Measurements from ENCODE around the gene IGFBPL1.
"Not testable (repeated sequence)": the region's sequence is repeated elsewhere in the genome, so short reads cannot be mapped to it uniquely, and the experiment has no call there.

Gene IGFBPL1

DNA sequence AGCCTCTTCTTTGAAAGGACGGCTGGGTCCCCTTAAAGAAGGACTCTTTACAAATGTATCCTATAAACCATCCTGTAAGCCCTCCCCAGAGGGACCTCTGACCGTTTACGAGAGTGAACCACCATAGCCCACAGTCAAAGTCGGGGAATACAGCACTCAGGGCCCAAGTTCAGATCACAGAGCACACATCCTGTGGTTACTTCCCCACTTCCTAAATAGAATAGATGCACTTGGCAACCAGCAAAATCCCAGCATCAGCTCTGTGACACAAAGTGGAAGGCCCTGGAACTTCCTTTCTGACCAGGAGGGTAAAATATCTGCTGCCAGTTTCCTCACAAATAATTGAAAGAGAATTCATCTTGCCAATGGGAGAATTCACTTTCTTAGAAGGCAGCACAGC is 6.9 kb upstream of the IGFBPL1 start:
- no peak for DNase-seq

DNA sequence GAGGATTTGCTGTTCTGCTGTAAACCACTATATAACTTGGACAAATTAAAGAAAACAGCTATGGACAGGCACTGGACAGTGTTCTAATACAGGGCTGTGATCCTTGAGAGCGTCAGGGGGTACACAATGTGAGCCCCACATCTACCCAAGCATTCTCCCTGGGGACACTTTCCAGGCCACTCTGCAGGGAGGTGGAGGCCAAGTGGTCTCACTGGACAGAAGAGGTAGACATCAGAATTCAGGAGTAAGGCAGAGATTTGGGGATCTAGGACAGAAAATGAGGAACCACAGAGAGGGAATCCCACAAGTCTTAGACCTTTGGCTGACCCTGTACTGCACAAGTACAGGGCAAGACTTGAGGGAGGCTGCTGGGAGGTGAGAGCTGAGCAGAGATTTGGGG is 3.8 kb upstream of the IGFBPL1 start:
- DNase-seq = no peak

DNA sequence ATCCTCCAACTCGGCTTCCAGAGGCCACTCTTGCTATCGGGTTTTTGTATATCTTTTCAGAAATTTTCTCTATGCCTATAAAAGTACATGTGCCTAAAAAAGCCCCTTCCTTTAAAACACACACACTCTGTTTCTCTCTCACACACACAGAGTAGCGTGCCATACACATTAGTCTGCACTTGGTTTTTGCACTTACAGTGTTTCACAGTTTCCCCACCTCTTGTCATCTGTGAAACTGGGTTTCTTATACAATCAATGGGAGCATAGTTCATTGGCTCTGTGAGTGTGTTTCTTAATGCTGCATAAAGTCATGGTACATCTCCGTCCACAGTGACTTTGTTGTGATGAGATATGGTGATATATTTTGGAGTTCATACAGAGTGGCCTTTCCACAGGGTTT is 664 bp upstream of the IGFBPL1 start:
- no peak for DNase-seq

DNA sequence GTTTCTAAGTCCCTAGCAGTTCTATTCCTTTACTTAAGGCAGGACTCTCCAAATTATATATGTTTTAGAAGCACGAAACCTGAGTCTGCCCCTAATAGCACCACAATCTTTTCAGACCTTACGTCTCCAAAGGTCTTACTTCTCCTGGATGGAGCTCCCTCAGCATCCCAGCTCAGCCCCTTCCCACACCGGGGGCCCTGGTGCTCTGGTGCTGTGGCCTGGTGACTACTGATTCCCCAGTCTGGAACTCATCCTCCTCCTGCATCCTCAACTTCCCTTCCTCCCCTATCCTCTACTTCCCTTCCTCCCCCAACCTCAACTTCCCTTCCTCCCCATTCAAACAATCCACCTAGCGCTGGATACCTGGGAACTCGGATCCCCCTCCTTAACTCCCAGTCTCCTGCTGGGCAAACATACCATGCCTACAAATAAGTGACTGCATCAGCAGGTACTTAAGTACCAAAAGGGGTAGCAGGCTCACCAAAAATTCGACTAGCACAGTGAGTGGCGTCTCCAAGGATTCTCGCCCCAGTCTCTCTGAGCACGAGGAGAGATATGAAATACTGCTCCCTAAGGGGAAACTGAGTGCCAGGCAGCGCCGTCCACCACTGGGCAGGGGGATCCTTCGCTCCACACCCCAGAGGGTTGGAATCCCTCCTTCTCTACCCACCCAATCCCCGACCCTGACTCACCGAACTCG is 831 bp downstream of the IGFBPL1 start:
- DNase-seq = no peak

DNA sequence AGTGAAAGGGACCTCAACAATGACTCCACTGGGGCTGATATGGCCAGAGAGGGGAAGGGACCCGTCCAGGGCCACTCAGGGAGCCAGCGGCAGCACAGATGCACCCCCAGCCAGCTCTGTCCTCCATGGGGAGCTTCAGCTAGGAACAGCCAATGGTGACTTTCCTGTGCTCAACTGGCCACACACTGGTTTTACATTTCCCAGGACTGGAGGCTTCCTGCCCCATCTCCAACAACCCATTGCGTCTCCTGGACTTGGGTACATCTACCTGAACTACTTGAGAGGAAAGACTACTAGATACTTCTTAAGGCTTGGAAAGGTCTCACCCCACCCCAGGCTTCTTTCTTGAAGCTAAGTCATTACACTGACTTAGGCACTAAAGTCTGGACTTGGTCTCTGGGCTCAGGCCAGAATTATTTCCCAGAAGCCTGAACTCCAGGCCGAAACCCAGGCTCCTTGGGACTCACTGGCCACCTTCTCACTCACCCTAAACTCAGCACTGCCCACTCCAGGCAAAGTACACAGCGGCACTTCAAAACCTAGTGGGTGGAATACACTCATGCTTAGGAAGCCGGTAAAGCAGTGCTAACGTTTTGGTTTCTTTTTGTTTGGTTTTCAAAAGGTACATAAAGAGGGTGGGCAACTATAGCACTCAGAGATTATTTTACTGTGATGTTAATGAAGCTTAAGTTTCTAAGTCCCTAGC is 1.5 kb downstream of the IGFBPL1 start:
- DNase-seq = no peak

DNA sequence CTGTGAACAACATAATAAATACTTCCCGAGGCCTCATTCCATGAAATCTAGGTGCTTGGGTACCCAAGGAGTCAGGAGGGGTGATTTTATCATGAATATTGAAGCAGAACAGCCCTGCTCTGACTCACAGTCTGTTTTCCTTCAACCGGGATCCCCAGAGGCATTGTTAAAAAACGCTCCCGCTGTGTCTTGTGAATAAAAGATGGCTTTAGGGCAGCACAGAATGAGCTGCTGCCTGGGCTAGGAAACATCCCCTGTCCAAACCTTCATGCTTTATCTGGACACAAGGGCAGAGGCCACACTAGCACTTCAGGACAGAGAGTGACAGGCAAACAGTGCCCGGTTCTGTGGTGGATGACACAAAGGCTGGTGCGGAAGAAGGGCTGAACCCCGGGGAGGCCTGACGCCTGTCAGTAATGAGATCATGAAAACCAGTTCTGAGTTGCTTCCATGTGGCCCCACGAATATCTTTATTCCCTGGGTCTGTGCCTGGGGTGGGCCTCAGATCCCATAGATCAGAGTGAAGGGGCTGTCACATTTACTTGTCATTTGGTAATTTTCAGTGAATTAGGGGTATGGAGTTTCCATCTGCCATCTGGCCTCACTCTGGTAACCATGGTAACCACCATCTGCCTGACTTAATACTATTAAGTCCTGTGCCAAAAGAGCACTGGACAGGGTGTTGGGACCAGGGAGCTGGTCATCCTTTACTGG is 2.6 kb downstream of the IGFBPL1 start:
- DNase-seq = no peak

DNA sequence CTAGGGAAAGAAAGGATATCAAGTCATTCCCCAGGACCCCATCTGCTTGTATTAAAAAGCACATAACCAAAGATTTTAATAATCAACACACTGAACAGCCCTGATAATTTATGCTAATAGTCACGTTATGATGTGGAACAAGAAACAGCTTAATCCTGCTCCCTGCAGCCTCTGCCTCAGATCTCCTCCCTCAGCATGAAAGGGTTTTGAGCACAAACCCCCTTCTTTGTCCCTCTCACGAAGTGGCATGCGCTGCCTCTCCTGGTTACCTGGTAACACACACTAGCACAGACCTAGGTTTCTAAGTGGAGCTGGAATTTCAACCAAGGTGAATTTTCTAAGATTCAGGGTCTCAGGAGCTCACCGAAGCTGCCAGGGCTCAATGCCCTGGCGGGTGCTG is 5.1 kb downstream of the IGFBPL1 start:
- no peak for DNase-seq

DNA sequence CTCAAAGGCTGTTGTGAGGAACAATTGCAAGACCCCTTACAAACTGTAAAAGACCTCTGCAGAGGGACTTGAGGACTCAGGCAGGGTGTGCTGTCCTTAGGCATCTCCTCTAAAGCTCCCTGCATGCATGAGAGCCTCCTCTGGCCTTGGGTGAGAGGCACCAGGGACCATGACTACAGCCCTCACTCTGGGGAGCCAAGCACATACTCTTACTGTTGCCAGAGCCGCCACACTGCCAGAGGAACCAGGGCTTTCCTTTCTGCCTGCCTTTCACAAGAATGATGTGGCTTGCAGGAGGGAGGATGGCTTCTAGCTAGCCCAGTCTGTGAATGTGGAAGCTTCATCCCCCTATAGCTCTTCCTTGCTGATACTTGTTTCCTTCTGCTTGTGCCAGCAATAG is 5.9 kb downstream of the IGFBPL1 start:
- DNase-seq = no peak

DNA sequence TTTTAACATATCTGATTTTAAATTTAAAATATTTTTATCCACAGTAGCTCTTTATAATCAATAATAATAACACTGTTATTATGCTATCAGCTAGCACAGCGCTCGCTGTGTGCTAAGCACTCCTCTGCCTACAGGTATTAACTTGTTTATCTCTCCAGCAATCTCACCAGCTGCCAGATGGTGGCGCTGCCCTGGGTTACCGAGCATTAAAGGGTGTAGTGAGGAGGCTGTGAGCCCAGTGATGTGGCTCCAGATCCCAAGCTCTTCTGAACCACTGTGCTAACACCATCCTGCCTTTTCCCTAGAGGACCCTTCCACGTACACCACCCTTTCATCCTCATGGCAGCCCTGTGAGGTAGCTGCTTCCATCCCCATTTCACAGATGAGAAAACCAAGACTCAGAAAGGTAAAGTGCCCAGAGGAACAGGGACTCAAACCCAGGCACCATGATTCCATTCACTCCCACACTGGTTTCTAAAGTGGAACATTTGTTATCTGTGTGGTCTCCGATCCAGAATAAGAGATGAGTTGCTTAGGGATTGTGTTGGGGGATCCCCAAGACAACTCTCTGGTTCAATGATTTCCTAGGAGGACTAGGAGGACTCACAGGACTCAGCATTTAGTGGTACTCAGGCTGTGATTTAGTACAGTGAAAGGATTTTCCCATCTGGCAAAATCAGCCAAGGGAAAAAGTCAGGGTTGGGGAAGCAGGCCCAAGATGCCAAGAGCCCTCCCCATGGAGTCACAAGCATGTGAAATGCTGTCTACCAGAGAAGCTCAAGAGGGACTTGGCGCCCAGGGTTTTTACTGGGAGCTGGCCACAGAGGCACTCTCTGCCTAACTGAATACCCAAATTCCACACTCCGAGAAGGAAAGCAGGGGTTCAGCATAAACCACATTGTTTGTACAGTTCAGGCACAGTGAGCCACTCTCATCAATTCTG is 7.0 kb downstream of the IGFBPL1 start:
- peak; percentile 11 for DNase-seq

DNA sequence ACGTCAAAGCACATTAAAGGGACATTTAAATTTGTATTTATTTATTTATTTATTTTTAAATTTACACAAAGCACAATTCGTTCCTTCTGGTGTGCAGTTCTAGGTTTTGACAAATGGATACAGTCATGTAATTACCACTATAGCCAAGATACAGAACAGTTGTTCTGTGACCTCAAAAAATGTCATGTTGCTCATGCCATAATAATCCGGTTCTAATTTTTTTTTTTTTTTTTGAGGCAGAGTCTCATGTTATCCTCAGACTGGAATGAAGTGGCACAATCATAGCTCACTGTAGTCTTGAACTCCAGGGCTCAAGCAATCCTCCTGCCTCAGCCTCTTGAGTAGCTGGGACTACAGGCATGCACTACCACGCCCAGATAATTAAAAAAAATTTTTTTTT is 7.8 kb downstream of the IGFBPL1 start:
- DNase-seq = no peak

DNA sequence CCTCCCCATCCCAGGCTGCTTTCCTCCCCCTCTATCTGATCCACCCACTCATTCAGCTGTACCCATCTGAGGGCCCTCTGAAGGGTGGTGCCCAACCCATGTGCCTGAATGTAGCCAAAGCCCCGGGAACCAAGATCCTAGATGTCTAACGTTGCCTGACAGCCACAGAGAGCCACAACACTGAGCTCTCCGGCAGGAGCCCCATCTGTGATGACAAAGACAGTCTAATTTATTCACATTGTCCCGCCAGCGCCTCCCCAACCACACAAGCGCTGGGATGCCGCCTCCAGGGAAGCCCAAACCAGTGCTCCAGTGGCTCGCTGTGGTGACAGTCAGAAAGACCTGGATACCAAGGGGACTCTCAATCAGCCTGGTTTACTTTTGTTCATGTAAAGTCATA is 8.4 kb downstream of the IGFBPL1 start:
- DNase-seq = no peak

DNA sequence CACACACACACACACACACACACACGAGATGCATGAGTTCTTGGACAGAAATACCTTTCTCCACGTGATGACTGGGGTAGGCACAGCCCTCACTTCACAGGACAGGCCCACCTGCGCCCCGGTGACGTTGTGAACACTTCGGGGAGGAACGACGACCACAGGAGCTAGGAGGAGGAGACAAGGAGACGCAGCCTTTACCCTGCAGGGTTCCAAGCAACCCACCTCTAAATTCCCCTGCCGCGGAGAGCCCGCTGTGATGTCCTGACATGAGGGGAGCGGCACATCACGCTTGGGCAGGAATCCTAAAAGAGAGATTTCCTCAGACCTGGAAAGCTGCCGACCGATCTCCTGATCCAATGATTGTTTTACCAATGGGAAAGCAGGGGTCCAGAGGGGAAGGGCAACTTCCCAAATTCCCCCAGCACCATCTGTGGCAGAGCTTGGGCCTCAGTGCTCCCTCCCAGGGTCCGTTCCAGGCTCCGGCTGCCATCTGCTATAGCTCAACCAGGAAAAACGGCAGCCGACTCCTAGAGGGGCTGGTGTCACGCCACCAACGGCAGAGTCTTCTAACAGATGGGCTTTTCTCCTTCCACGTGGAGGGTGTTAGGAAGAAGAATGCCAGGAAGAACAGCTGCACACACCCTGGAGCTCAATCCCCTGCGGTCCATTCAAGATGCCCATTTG is 10.1 kb downstream of the IGFBPL1 start:
- DNase-seq = no peak

DNA sequence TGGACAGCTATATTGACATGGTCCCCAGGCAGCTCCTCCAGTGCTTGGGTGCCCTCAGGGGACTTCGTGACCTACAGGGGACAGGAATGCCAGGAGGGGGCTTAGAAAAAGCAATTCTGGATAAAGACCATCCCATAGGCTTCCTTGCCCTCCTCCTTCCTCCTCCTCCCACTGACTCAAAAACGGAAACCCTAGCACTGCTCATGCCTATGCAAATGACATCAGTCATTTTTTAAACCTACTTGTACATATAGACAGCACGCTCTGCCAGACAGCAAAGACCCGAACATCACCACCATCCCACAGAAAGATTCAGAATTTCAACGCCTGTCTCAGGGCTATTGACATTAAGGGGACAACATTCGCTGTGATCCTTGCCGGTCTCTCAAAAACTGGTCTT is 11.0 kb downstream of the IGFBPL1 start:
- DNase-seq = no peak

DNA sequence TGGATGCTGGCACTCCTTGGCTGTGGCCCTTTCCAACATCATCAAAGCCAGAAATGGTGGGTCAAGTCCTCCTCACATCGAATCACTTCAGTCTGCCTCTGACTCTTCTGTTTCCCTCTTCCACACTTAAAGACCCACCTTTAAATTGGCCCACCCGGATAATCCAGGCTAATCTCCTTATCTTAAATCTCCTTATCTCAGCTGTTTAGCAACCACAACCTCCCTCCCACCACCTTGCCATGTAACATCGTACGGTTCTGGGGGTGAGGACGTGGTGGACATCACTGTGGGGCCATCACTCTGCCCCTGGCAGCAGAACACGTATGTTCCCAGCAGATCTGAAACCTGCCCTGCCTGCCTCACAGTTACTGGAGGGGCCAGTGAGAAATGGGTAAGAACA is 11.5 kb downstream of the IGFBPL1 start:
- DNase-seq = no peak

DNA sequence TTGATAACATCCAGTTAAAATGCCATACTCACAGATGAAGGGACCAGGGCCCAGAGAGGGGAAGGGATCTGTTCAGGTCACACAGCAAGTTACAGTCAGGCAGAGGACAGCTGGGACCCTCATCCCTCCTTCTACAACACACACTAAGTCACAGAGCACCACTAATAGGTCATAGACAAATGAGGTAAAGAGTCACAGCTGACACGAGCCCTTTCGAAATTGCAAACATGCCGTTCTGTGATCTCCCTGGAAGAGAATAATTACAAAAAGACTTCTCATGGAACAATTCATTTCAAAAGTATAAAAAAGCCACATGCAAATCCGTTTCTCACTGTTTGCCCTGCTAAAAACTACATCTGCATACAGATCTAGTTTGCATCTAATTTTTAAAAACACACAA is 15.5 kb downstream of the IGFBPL1 start:
- DNase-seq = no peak

DNA sequence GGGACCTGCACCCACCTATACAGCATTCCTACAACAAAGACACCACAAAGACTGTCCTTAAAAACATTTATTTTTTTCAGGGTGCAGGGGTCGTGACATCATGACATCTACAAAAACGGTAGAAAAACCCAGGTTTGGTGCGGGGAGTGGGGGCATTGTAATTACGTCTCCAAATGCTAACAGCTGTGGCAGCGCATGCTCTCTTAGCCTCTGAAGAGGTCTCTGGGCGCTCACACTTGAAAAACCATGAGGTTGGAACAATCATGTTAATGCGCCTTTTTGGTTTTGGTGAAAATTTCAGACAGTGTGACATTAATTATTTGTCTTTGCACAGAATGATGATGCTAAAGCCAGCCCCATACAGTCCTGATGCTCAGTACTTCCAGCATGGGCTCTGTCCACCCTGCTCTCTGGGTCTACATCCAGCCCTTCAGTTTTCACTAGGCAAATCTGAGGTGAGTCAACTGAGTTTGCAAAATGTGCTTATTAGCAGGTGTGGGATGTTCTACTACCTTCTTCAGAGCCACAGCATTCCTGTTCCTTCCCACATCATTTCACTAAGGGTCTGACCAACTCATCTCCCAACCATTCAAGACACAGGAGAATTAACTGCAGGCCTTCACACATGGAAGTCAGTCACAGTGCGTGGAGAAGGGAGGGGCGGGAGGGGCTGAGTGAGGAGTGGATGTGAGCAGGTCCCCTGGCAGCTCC is 17.6 kb downstream of the IGFBPL1 start:
- no peak for DNase-seq

DNA sequence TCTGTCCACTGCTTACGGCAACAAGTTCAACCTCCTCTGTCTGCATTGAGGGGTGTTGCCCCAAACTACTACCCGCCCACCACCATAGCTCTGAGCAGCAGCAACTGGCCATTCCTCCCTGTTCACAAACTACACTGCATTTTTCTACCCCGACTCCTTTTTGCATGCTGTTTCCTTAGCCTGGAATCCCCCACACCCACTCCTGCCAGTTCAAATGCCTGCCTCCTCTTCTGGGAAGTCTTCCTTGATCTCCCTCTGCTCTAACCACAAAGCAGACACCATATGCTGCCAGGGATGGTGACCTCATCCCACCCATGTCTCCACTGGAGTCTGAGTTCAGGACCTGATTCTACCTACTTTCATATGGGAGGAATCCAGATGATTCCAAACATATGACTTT is 18.5 kb downstream of the IGFBPL1 start:
- no peak for DNase-seq

DNA sequence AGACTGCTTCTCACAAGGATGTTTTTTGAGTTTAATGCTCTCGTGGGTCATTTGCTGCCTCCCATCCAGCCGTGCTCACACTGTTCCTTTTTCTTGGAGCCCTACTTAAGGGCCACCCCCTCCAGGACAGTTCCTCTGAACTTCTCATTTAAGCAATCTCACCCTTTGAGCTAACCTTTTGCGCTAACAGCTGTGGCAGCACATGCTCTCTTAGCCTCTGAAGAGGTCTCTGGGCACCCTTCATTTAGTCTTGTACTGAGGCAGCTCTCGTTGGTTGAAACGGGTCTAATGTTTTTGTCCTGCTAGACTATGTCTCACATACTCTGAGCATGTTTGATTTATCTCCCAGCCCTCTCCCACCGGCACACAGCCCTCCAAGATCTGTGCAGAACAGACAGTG is 19.9 kb downstream of the IGFBPL1 start:
- DNase-seq = no peak

DNA sequence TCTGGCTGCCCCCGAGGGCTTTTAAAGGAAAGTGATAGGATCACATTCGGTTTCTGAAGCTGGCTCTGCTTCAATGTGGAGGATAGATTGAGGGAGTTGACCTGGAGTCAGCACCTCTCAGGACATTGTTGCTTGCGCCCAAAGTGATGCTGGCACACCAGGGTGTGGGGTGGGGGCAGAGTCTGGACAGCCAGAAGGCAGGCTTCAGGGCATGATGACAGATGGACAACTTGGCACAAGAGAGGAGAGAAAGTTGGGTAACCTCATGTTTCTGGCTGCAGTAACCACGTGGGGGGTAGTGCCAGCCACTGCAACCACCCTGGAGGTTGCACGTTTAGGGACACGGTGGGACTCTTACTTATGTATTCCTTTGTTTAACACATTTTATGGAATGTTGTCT is 22.3 kb downstream of the IGFBPL1 start:
- no peak for DNase-seq

DNA sequence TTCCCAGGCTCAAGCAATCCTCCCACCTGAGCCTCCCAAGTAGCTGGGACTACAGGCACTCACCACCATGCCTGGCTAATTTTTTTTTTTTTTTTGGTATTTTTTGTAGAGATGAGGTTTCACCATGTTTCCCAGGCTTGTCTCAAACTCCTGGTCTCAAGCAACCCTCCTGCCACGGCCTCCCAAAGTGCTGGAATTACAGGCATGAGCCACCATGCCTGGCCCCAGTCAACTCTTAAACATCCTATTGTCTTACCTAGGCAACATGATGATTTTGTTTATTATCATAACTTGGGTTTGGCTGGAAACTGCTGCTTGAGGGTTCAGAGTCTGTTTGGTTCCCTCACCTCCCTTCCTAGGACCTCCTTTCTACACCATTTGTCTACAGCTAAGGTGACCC is 25.1 kb downstream of the IGFBPL1 start:
- not testable (repeated sequence) for DNase-seq

DNA sequence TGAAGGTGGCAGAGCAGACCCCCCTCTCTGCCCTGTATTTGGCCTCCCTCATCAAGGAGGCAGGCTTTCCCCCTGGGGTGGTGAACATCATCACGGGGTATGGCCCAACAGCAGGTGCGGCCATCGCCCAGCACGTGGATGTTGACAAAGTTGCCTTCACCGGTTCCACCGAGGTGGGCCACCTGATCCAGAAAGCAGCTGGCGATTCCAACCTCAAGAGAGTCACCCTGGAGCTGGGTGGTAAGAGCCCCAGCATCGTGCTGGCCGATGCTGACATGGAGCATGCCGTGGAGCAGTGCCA is 27.9 kb downstream of the IGFBPL1 start:
- DNase-seq = no peak
